HepG2 (cell line): ENCODE data around the gene BRMS1. TPM values are rescaled to one million over a fixed set of nuclear protein-coding genes. Genes with fewer than 3 reads are reported as not detected.

Source experiments
- GFI1 ChIP-seq: sonication (generic); formaldehyde crosslinking; IDR thresholded peaks from 2 replicates; pipeline ENCODE4 v1.5.0; 2020; ENCODE audit warnings: missing genetic modification reagents, mild to moderate bottlenecking, borderline replicate concordance
- HDAC6 ChIP-seq: fragments of 200-600 bp; sonication (generic); IDR thresholded peaks from 2 replicates; pipeline ENCODE4 v1.7.0; 2017; ENCODE audit warnings: mild to moderate bottlenecking, antibody characterized with exemption, low read length, low read depth
- HNF1A ChIP-seq, 2 experiments: sonication (generic) in 1 of 2; formaldehyde crosslinking in 1 of 2; IDR thresholded peaks; 2 replicates each; pipeline versions ENCODE4 v1.4.0 to v1.6.1; 2016 to 2020; ENCODE audit warnings: borderline replicate concordance in 1 of 2, low read depth in 1 of 2, mild to moderate bottlenecking in 1 of 2, missing genetic modification reagents in 1 of 2
- RFXAP ChIP-seq: sonication (generic); formaldehyde crosslinking; IDR thresholded peaks from 2 replicates; pipeline ENCODE4 v1.4.0; 2020; ENCODE audit warnings: missing genetic modification reagents, borderline replicate concordance
- SP2 ChIP-seq: sonication (generic); formaldehyde crosslinking; IDR thresholded peaks from 2 replicates; pipeline ENCODE4 v1.5.1; 2020; ENCODE audit warnings: mild to moderate bottlenecking, missing genetic modification reagents
- ZBED4 ChIP-seq: sonication (generic); formaldehyde crosslinking; IDR thresholded peaks from 2 replicates; pipeline ENCODE4 v1.4.0; 2020; ENCODE audit warnings: missing genetic modification reagents, borderline replicate concordance
- ZBTB40 ChIP-seq, 2 experiments: fragments of 450-650 bp in 1 of 2; sonication (generic) in 1 of 2; formaldehyde crosslinking in 1 of 2; IDR thresholded peaks; 2 replicates each; pipeline versions ENCODE4 v1.6.1 to v1.8.0; 2016 to 2022; ENCODE audit warnings: antibody characterized with exemption in 1 of 2, mild to moderate bottlenecking in 1 of 2, missing genetic modification reagents in 1 of 2
- ZMAT5 ChIP-seq: sonication (generic); formaldehyde crosslinking; IDR thresholded peaks from 2 replicates; pipeline ENCODE4 v1.5.0; 2020; ENCODE audit warnings: mild to moderate bottlenecking, low read depth, missing genetic modification reagents, borderline replicate concordance
- polyA plus RNA-seq, 8 experiments: library from polyadenylated mRNA; depleted of rRNA in 3 of 8; stranded (reverse) in 7 of 8; unstranded in 1 of 8; fragments of >200 nt; fragmentation: Illumina TruSeq in 4 of 8; extraction: Trizol in 4 of 8; gene quantifications; 2 replicates each; pipeline versions ENCODE4 v1.2.1 to v1.2.3, GENCODE V29; 2011 to 2016; ENCODE audit warnings: low read depth in 4 of 8, missing spikeins in 1 of 8, mixed read lengths in 1 of 8; ENCODE audit not compliant: insufficient read depth in 1 of 8
- total RNA-seq, 5 experiments: library from RNA; depleted of rRNA; stranded (reverse); fragments of >200 nt; fragmentation: Illumina TruSeq; extraction: Trizol; gene quantifications; 2 replicates each; pipeline ENCODE4 v1.2.3, GENCODE V29; 2016; ENCODE audit warnings: low read depth in 1 of 5

Gene BRMS1
- total and polyA plus RNA-seq, 2 of the 13 experiments (the other 11 are each of a cell fraction or from before 2014, with no cell fraction given): 15.8 to 55.7 TPM

GRCh38 chr11:66344550-66345315 lies at the start of gene BRMS1 (continued):
- TF ChIP-seq ZBED4 (CRISPR knock-in tag) (no peak), HNF1A (IDR thresholded peaks at IDR 0.05; ENCODE audit: low read depth) (no peak), HNF1A (CRISPR knock-in tag; IDR thresholded peaks at IDR 0.05; ENCODE audit: borderline replicate concordance) (peak; percentile 64; the same call in 1 of the 2 replicates), ZMAT5 (CRISPR knock-in tag) (no peak), SP2 (CRISPR knock-in tag) (no peak), HDAC6 (no peak), RFXAP (CRISPR knock-in tag) (peak; percentile 75; the same call in 1 of the 2 replicates), ZBTB40 (IDR thresholded peaks at IDR 0.05) (no peak), ZBTB40 (CRISPR knock-in tag; IDR thresholded peaks at IDR 0.05) (peak; percentile 55; the same call in 1 of the 2 replicates), GFI1 (CRISPR knock-in tag) (peak; percentile 92)
